Neural progenitor cell (in vitro differentiated cells): ENCODE data around the gene TRABD2A. TPM values are rescaled to one million over a fixed set of nuclear protein-coding genes. Genes with fewer than 3 reads are reported as not detected.

Experiments used
- DNase-seq: peaks from one replicate; pipeline ENCODE4 v3.0.0-alpha.2; 2016; ENCODE audit warnings: low spot score
- H2AFZ ChIP-seq: fragments of 200-600 bp; sonication (generic); replicated peaks from 2 replicates; pipeline ENCODE4 v1.6.1; 2016; ENCODE audit warnings: antibody characterized with exemption
- H3F3A ChIP-seq: fragments of 200-600 bp; sonication (generic); 2 replicates; pipeline ENCODE4 v1.6.1; 2016; ENCODE audit warnings: antibody characterized with exemption, low read depth
- H3K27ac ChIP-seq: fragments of 200-600 bp; sonication (generic); 2 replicates; pipeline ENCODE4 v1.5.1; 2016; ENCODE audit warnings: mild to moderate bottlenecking
- H3K27me3 ChIP-seq: fragments of 200-600 bp; sonication (generic); 2 replicates; pipeline ENCODE4 v1.6.1; 2016; ENCODE audit warnings: mild to moderate bottlenecking, moderate library complexity
- H3K36me3 ChIP-seq: fragments of 200-600 bp; sonication (generic); 2 replicates; pipeline ENCODE4 v1.5.1; 2016
- H3K4me1 ChIP-seq: fragments of 200-600 bp; sonication (generic); 2 replicates; pipeline ENCODE4 v1.6.1; 2016; ENCODE audit warnings: mixed run types
- H3K4me2 ChIP-seq: fragments of 200-600 bp; sonication (generic); 2 replicates; pipeline ENCODE4 v1.6.1; 2016
- H3K4me3 ChIP-seq: fragments of 200-600 bp; sonication (generic); 2 replicates; pipeline ENCODE4 v1.5.1; 2016
- H3K79me2 ChIP-seq: fragments of 200-600 bp; sonication (generic); 2 replicates; pipeline ENCODE4 v1.6.1; 2016; ENCODE audit warnings: low read depth
- H3K9ac ChIP-seq: fragments of 200-600 bp; sonication (generic); 2 replicates; pipeline ENCODE4 v1.6.1; 2016
- H3K9me3 ChIP-seq: fragments of 200-600 bp; sonication (generic); 2 replicates; pipeline ENCODE4 v1.5.1; 2016; ENCODE audit warnings: low read depth
- H4K20me1 ChIP-seq: fragments of 200-600 bp; sonication (generic); 2 replicates; pipeline ENCODE4 v1.6.1; 2016; ENCODE audit warnings: low read depth
- H3K27ac Mint-ChIP-seq: 3 replicates; pipeline ENCODE4 v1.8.0; 2021; ENCODE audit warnings: mixed read lengths
- H3K27me3 Mint-ChIP-seq: 2 replicates; pipeline ENCODE4 v1.8.0; 2022; ENCODE audit warnings: low read depth, mild to moderate bottlenecking, inconsistent platforms, moderate library complexity, mixed read lengths; ENCODE audit not compliant: insufficient read depth
- H3K36me3 Mint-ChIP-seq: 3 replicates; pipeline ENCODE4 v1.8.0; 2021; ENCODE audit warnings: mixed read lengths
- H3K4me1 Mint-ChIP-seq: 3 replicates; pipeline ENCODE4 v1.8.0; 2021; ENCODE audit warnings: mixed read lengths
- H3K4me3 Mint-ChIP-seq: 3 replicates; pipeline ENCODE4 v1.8.0; 2021; ENCODE audit warnings: mild to moderate bottlenecking, moderate library complexity, mixed read lengths
- H3K9me3 Mint-ChIP-seq: 3 replicates; pipeline ENCODE4 v1.8.0; 2020; ENCODE audit warnings: mixed read lengths
- EZH2 ChIP-seq: fragments of 200-600 bp; sonication (generic); IDR thresholded peaks from 2 replicates; pipeline ENCODE4 v1.6.1; 2017; ENCODE audit warnings: antibody characterized with exemption, mild to moderate bottlenecking, moderate library complexity
- EZH2phosphoT487 ChIP-seq: fragments of 200-600 bp; sonication (generic); IDR thresholded peaks from 2 replicates; pipeline ENCODE4 v1.6.1; 2017; ENCODE audit warnings: antibody characterized with exemption
- total RNA-seq: library from RNA; depleted of rRNA; stranded (reverse); fragments of >200 nt; gene quantifications from 2 replicates; pipeline ENCODE4 v1.2.3, GENCODE V29; 2015; ENCODE audit warnings: low replicate concordance
- TF ChIP-seq, protein P1 (sequence below): fragments of 200-600 bp; sonication (generic); IDR thresholded peaks from 2 replicates; pipeline ENCODE4 v1.5.1; 2017; ENCODE audit warnings: antibody characterized with exemption, mild to moderate bottlenecking

The TRABD2A gene
- total RNA-seq, 1 donor from 2014 or later, result 2.0 TPM

- Histone ChIP-seq H3K4me2 (no peak overlapping the region), H3F3A (no peaks in the 10 kb centered on the region), H4K20me1 (no peaks in the 10 kb centered on the region), H3K36me3 (no peaks in the 10 kb centered on the region), H3K27me3 (peaks cover 11% of the 10 kb centered on the region), H3K27ac (no peak overlapping the region), H3K79me2 (no peaks in the 10 kb centered on the region), H3K9ac (no peak overlapping the region), H3K9me3 (no peaks in the 10 kb centered on the region), H3K4me3 (no peak overlapping the region), H2AFZ (no peak overlapping the region), H3K4me1 (no peaks in the 10 kb centered on the region)
- Mint-ChIP-seq H3K4me3 (no peak overlapping the region), H3K4me1 (peaks cover 2% of the 10 kb centered on the region), H3K27ac (no peak overlapping the region), H3K9me3 (peaks cover 2% of the 10 kb centered on the region), H3K27me3 (peaks cover 12% of the 10 kb centered on the region), H3K36me3 (peaks cover 2% of the 10 kb centered on the region)
- DNase-seq, result no peak
- TF ChIP-seq, protein P1, sequence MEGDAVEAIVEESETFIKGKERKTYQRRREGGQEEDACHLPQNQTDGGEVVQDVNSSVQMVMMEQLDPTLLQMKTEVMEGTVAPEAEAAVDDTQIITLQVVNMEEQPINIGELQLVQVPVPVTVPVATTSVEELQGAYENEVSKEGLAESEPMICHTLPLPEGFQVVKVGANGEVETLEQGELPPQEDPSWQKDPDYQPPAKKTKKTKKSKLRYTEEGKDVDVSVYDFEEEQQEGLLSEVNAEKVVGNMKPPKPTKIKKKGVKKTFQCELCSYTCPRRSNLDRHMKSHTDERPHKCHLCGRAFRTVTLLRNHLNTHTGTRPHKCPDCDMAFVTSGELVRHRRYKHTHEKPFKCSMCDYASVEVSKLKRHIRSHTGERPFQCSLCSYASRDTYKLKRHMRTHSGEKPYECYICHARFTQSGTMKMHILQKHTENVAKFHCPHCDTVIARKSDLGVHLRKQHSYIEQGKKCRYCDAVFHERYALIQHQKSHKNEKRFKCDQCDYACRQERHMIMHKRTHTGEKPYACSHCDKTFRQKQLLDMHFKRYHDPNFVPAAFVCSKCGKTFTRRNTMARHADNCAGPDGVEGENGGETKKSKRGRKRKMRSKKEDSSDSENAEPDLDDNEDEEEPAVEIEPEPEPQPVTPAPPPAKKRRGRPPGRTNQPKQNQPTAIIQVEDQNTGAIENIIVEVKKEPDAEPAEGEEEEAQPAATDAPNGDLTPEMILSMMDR, result no peak
- TF ChIP-seq EZH2phosphoT487 (no peak), EZH2 (no peak)
Measured at GRCh38 chr2:84862006-84862405, 18.9 kb downstream of the TRABD2A start.

DNA sequence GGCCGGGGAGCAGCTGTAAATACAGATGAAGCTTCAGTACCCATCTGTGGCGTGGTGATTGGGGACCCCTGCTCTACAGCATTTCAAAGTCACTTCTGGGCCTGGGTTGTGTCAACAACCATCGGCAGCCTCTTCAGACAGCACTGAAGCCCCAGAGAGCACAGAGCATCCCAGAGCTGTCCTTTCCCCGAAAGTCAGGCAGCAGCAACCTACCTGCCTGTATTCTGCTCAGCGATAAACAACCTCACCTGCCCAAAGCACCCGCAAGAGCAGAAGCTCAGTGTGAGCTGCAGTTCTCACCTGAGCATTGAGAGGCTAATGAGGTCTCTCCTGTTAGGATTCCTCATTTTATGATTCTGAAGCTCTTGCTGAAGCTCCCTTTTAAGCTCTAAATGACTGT, 19.3 kb downstream of the TRABD2A start:
- no peak overlapping the region for H3K4me3 Mint-ChIP-seq
- Histone ChIP-seq H2AFZ (no peak overlapping the region), H3K79me2 (no peaks in the 10 kb centered on the region), H3K27ac (no peak overlapping the region), H3K4me2 (no peak overlapping the region), H3K27me3 (peaks cover 16% of the 10 kb centered on the region), H3K36me3 (no peaks in the 10 kb centered on the region), H4K20me1 (no peaks in the 10 kb centered on the region), H3K4me1 (no peaks in the 10 kb centered on the region), H3K9ac (no peak overlapping the region), H3K9me3 (no peaks in the 10 kb centered on the region), H3K4me3 (no peak overlapping the region), H3F3A (peaks cover under 1% of the 10 kb centered on the region)
- no peak overlapping the region for H3K27ac Mint-ChIP-seq
- DNase-seq, result no peak
- H3K9me3 Mint-ChIP-seq, result peaks cover 2% of the 10 kb centered on the region
- H3K4me1 Mint-ChIP-seq, result peaks cover 4% of the 10 kb centered on the region
- H3K27me3 Mint-ChIP-seq, result peaks cover 12% of the 10 kb centered on the region
- H3K36me3 Mint-ChIP-seq, result peaks cover 2% of the 10 kb centered on the region
- TF ChIP-seq EZH2phosphoT487, result no peak
- TF ChIP-seq EZH2, result no peak
- TF ChIP-seq, protein P1, result no peak

DNA sequence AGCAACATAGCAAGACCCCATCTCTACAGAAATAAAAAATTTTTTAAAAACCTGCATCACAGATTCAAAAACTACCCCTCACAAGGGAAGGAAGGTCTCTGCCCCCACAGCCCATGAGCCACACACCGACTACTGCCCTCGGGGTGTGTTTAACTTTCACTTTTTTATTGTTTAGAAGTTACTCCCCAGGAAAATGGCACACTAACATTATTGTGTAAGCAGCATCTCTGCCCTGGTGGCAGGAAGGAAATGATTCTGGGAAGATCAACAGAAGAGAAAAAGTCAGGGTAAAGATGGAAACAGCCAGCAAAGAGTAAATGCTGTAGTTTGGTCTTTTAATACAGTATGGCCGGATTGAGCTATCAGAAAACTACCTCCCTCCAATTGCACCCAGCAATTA, 21.9 kb downstream of the TRABD2A start:
- H3K27me3 Mint-ChIP-seq, result peaks cover 14% of the 10 kb centered on the region
- DNase-seq, result no peak
- no peak overlapping the region for H3K4me2 ChIP-seq
- H3K4me1 Mint-ChIP-seq, result peaks cover 21% of the 10 kb centered on the region
- no peak overlapping the region for H3K4me3 ChIP-seq
- H3K27ac ChIP-seq, result no peak overlapping the region
- no peak overlapping the region for H3K27ac Mint-ChIP-seq
- H3K9me3 ChIP-seq, result no peaks in the 10 kb centered on the region
- no peaks in the 10 kb centered on the region for H3K79me2 ChIP-seq
- TF ChIP-seq EZH2 (no peak), EZH2phosphoT487 (no peak)
- TF ChIP-seq, protein P1, result no peak
- no peak overlapping the region for H3K4me3 Mint-ChIP-seq
- no peaks in the 10 kb centered on the region for H4K20me1 ChIP-seq
- H3K9ac ChIP-seq, result no peak overlapping the region
- peaks cover 15% of the 10 kb centered on the region for H3F3A ChIP-seq
- H2AFZ ChIP-seq, result no peak overlapping the region
- peaks cover 40% of the 10 kb centered on the region for H3K27me3 ChIP-seq
- no peaks in the 10 kb centered on the region for H3K36me3 ChIP-seq
- peaks cover 7% of the 10 kb centered on the region for H3K9me3 Mint-ChIP-seq
- H3K4me1 ChIP-seq, result peaks cover 14% of the 10 kb centered on the region
- peaks cover 2% of the 10 kb centered on the region for H3K36me3 Mint-ChIP-seq
